Nephron (organoid): Measurements from ENCODE around the gene ROBO1.

ENCODE experiments used
- H3K27ac Mint-ChIP-seq, 3 experiments: 2 replicates each; pipeline ENCODE4 v1.8.0; 2020; ENCODE audit warnings: mixed read lengths in 3 of 3, mild to moderate bottlenecking in 2 of 3, moderate library complexity in 1 of 3
- H3K27me3 Mint-ChIP-seq: 2 replicates; pipeline ENCODE4 v1.8.0; 2021; ENCODE audit warnings: low read depth, mild to moderate bottlenecking, moderate library complexity, mixed read lengths
- H3K36me3 Mint-ChIP-seq: 2 replicates; pipeline ENCODE4 v1.8.0; 2020; ENCODE audit warnings: low read depth, mixed read lengths
- H3K4me1 Mint-ChIP-seq: 2 replicates; pipeline ENCODE4 v1.8.0; 2020; ENCODE audit warnings: mixed read lengths
- H3K4me3 Mint-ChIP-seq, 3 experiments: 2 replicates each; pipeline ENCODE4 v1.8.0; 2020; ENCODE audit warnings: mild to moderate bottlenecking in 3 of 3, mixed read lengths in 3 of 3, moderate library complexity in 2 of 3
- H3K9me3 Mint-ChIP-seq: 2 replicates; pipeline ENCODE4 v1.8.0; 2020; ENCODE audit warnings: mixed read lengths
- TF ChIP-seq, protein P1 (sequence below), 3 experiments: fragments of 200-600 bp; sonication (generic); IDR thresholded peaks; one replicate each; pipeline ENCODE4 v1.5.0; 2021; ENCODE audit warnings: antibody characterized with exemption in 3 of 3; ENCODE audit not compliant: unreplicated experiment in 3 of 3

Gene ROBO1

DNA sequence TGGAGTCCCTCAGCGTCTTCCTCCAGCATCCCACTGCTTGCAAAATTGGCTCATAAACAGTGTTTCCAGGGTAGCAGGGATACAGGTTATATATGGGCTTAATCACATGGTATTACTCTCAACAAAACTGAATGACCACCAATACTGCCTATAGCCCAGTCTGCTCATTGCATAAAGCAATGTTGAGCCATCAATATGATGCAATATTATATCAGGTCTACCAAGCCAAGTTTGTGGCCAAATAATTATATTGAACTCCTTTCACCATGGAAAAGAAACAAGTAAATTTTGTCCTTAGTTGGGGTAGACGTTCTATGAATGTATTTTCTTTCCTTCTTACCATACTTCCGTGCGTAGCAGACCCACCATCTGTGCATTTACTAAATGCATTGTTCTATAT, 652.3 kb downstream of the ROBO1 start:
- Mint-ChIP-seq H3K4me1 (no peaks in the 10 kb centered on the region), H3K9me3 (no peaks in the 10 kb centered on the region), H3K27ac (no peak overlapping the region), H3K36me3 (no peaks in the 10 kb centered on the region), H3K27me3 (no peaks in the 10 kb centered on the region), H3K4me3 (no peak overlapping the region)
- TF ChIP-seq, protein P1, sequence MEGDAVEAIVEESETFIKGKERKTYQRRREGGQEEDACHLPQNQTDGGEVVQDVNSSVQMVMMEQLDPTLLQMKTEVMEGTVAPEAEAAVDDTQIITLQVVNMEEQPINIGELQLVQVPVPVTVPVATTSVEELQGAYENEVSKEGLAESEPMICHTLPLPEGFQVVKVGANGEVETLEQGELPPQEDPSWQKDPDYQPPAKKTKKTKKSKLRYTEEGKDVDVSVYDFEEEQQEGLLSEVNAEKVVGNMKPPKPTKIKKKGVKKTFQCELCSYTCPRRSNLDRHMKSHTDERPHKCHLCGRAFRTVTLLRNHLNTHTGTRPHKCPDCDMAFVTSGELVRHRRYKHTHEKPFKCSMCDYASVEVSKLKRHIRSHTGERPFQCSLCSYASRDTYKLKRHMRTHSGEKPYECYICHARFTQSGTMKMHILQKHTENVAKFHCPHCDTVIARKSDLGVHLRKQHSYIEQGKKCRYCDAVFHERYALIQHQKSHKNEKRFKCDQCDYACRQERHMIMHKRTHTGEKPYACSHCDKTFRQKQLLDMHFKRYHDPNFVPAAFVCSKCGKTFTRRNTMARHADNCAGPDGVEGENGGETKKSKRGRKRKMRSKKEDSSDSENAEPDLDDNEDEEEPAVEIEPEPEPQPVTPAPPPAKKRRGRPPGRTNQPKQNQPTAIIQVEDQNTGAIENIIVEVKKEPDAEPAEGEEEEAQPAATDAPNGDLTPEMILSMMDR (IDR thresholded peaks at IDR 0.05; ENCODE audit: unreplicated experiment in 3 of 3), result no peak

DNA sequence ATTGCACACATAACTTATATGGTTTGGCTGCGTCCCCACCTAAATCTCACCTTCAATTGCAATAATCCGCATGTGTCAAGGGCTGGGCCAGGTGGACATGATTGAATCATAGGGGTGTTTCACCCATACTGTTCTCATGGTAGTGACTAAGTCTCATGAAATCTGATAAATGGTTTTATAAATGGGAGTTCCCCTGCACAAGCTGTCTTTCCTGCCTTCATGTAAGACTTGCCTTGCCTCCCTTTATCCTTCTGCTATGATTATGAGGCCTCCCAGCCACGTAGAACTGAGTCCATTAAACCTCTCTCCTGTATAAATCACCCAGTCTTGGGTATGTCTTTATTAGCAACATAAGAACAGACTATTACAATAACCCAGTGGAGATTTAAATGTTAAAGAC, 653.9 kb downstream of the ROBO1 start:
- no peaks in the 10 kb centered on the region for H3K4me1 Mint-ChIP-seq
- no peak overlapping the region for H3K4me3 Mint-ChIP-seq
- H3K27ac Mint-ChIP-seq, result no peak overlapping the region
- H3K9me3 Mint-ChIP-seq, result no peaks in the 10 kb centered on the region
- no peaks in the 10 kb centered on the region for H3K36me3 Mint-ChIP-seq
- H3K27me3 Mint-ChIP-seq, result no peaks in the 10 kb centered on the region
- TF ChIP-seq, protein P1 (IDR thresholded peaks at IDR 0.05; ENCODE audit: unreplicated experiment in 3 of 3), result no peak

DNA sequence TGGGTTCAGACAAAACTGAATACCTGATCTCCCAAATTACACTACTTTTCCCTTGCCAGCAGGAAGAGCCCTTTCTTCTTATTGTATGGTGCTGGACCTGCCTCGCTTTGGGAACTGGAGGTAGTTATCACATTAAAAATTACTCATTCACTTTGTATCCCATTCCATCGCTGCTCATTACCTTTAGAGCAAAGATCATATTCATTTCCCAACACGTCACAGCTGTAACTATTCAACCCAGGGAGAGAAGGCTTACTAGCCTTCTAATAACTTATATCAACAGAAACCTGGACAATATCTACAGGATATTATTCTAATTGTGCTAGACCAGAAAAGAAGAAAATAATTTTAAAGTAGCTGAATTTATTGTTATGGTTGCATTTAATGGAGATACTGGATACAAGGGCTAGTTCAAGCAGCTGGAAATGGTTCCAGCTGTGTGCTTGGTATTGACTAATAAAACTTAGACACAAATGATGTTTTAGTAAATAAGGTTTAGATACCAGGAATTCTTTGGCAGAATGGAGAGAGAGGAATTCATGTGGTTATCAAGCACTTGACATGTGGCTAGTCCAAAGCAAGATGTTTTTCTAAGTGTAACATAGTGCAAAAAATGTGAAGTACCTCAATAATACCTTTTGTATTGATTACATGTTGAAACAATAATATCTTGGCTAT, 656.3 kb downstream of the ROBO1 start:
- H3K27ac Mint-ChIP-seq, result no peak overlapping the region
- TF ChIP-seq, protein P1 (IDR thresholded peaks at IDR 0.05; ENCODE audit: unreplicated experiment in 3 of 3), result no peak
- H3K27me3 Mint-ChIP-seq, result no peaks in the 10 kb centered on the region
- H3K36me3 Mint-ChIP-seq, result no peaks in the 10 kb centered on the region
- H3K4me3 Mint-ChIP-seq, result no peak overlapping the region
- no peaks in the 10 kb centered on the region for H3K4me1 Mint-ChIP-seq
- H3K9me3 Mint-ChIP-seq, result no peaks in the 10 kb centered on the region

DNA sequence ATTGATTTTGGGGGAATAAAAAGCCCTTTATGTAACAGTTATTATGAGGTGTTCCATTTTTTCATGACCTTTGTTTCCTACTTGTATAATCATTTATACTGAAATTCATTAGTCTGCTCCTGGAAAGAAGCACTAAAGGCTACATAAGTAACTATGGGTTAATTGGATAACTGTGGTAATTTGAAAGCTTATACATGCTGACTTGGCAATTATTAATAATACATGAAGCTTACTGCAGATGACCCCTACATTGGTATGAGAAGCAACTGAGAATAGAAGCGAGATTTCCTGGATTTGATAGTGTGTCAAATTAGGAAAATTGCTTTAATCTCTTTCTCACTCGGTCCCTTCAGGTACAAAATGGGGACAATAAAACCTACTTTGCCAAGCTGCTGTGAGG, 658.0 kb downstream of the ROBO1 start:
- no peaks in the 10 kb centered on the region for H3K36me3 Mint-ChIP-seq
- TF ChIP-seq, protein P1 (IDR thresholded peaks at IDR 0.05; ENCODE audit: unreplicated experiment in 3 of 3), result no peak
- H3K9me3 Mint-ChIP-seq, result no peaks in the 10 kb centered on the region
- H3K27me3 Mint-ChIP-seq, result no peaks in the 10 kb centered on the region
- H3K4me1 Mint-ChIP-seq, result no peaks in the 10 kb centered on the region
- H3K27ac Mint-ChIP-seq, result no peak overlapping the region
- H3K4me3 Mint-ChIP-seq, result no peak overlapping the region

DNA sequence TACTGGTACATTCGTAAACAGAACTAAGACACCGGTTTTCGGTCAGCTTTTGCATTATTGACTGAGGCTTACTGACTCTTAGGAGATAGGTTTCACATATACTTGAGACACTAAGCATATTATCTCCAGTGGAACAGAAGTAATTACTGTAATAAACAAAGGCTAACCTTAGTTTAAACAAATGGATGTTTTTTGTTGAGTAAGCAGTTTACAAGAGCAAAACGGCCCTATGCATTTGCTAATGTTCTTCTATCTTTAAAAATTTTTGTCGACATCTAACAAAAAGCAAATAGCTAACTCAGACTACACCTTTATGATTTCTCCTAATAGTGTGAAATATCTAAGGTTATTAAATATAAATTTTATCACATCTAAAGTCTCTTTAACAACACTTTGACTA, 664.5 kb downstream of the ROBO1 start:
- H3K27ac Mint-ChIP-seq, result no peak overlapping the region
- H3K4me1 Mint-ChIP-seq, result no peaks in the 10 kb centered on the region
- no peaks in the 10 kb centered on the region for H3K27me3 Mint-ChIP-seq
- H3K4me3 Mint-ChIP-seq, result no peak overlapping the region
- TF ChIP-seq, protein P1 (IDR thresholded peaks at IDR 0.05; ENCODE audit: unreplicated experiment in 3 of 3), result no peak
- no peaks in the 10 kb centered on the region for H3K36me3 Mint-ChIP-seq
- no peaks in the 10 kb centered on the region for H3K9me3 Mint-ChIP-seq

DNA sequence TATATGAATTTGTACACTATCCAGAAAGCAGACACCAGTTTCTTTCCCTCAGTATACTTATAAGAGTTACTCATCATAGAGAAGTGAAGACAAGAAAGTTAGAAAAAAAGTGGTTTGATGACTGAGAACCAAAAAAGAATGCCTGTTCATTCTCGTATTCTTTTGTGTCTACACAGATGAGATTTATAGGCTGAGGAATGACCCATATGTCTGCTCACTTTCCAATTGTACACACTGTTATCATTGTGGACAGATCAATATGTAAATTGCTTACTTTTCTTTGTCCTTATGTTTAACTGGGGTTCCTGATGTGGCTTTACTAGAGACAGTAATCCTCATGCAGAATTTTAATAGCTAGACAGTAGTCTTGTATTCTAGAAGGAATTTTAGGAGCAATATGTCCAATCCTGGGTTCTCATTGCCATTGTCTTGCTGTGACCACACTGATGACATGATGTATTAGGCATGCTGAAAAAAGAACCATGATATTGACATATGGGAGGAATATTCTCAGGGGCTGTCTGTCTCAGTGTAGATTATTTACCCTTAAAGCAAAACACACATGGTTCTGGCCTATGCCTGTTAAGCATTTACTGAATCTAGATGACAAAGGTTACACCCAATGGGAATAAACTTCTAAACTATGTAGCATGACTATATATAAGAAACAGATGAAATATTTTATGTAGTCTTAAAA, 669.7 kb downstream of the ROBO1 start:
- no peaks in the 10 kb centered on the region for H3K27me3 Mint-ChIP-seq
- no peaks in the 10 kb centered on the region for H3K9me3 Mint-ChIP-seq
- H3K36me3 Mint-ChIP-seq, result no peaks in the 10 kb centered on the region
- H3K4me3 Mint-ChIP-seq, result no peak overlapping the region
- TF ChIP-seq, protein P1 (IDR thresholded peaks at IDR 0.05; ENCODE audit: unreplicated experiment in 3 of 3), result no peak
- H3K27ac Mint-ChIP-seq, result no peak overlapping the region
- H3K4me1 Mint-ChIP-seq, result no peaks in the 10 kb centered on the region
